Measurements from ENCODE around the gene ZBTB45. TPM values are rescaled to one million over a fixed set of nuclear protein-coding genes. Genes with fewer than 3 reads are reported as not detected.

The ZBTB45 gene
- polyA plus RNA-seq, 3 donors, result 2.2 to 5.3 (median 2.6) TPM

DNA sequence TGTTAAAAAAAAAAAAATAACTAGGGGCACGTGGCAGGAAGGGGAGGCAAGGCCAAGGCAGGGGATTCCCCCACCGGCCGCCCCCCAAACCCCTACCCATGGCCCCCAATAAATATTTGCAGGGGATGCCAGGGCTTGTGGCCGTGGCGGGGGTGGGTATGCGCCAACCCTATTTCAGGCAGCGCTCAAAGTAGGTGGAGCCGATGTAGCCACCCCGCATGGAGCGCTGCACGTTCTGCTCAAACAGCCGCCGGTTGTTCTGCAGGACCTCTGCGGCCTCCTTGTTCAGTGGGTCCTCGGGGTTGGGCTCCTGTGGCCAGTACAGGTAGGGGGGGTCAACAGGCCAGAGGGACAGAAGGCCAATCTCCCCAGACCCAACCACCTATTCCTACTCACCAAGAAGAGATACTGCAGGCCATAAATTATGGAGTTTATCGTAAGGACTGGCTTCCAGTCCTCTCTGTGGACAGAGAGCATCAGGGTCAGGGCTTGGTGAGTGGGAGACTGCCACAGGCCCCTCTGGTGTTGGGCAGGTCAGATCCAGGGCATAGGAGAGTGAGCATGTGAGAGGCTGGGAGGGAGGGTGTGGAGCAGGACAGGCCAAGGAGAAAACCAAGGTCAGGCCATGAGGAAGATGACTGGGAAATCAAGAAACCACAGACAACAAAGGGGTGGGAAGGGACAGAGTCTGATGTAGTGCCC lies 36.5 kb upstream of the ZBTB45 start:
- Histone ChIP-seq H3K79me2 (ENCODE audit: insufficient read depth, low read length) (peaks cover 52% of the 10 kb centered on the region), H3K9ac (ENCODE audit: insufficient read depth, low read length, poor library complexity, severe bottlenecking) (no peak overlapping the region)
- intact Hi-C loops (cut with micrococcal nuclease), result no loop called here

DNA sequence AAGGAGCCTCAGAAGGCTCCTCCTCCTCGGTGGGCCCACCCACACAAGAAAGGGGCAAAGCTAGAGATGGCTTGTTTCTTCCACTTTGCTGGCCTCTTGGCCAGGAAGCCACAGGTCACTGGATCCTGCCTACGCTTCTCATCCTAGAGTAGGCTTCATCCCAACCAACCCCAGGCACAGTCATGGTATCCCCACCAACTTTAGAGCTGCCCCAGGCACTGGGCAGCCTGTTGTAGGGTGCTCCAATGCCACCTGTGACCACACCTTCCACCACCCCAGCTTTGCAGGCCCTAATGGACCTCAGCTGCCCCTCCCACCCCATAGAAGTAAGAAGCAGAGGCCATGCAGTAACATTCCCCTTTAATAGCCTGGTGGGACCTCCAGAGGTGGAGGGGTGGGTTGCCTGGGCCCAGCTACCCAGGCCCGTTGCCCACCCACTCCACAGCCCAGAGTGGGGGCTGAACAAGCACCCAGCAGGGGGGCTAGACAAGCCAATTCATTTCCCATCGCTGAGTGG lies 35.8 kb upstream of the ZBTB45 start:
- H3K79me2 ChIP-seq (ENCODE audit: insufficient read depth, low read length), result peaks cover 52% of the 10 kb centered on the region
- H3K4me1 ChIP-seq (ENCODE audit: control insufficient read depth in 1 of 2, insufficient read depth in 2 of 2, low read length in 2 of 2), result peaks cover 50 to 61% of the 10 kb centered on the region in 2 donors
- TF ChIP-seq, protein P1, sequence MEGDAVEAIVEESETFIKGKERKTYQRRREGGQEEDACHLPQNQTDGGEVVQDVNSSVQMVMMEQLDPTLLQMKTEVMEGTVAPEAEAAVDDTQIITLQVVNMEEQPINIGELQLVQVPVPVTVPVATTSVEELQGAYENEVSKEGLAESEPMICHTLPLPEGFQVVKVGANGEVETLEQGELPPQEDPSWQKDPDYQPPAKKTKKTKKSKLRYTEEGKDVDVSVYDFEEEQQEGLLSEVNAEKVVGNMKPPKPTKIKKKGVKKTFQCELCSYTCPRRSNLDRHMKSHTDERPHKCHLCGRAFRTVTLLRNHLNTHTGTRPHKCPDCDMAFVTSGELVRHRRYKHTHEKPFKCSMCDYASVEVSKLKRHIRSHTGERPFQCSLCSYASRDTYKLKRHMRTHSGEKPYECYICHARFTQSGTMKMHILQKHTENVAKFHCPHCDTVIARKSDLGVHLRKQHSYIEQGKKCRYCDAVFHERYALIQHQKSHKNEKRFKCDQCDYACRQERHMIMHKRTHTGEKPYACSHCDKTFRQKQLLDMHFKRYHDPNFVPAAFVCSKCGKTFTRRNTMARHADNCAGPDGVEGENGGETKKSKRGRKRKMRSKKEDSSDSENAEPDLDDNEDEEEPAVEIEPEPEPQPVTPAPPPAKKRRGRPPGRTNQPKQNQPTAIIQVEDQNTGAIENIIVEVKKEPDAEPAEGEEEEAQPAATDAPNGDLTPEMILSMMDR (IDR thresholded peaks at IDR 0.05), result no peak
- 15% methylated on average over 2 of the region's 4 CpGs for WGBS (ENCODE audit: insufficient coverage)
- H4K20me1 ChIP-seq (ENCODE audit: insufficient read depth, low read length), result peaks cover 26% of the 10 kb centered on the region
- H3K36me3 Mint-ChIP-seq, result peaks cover 48 to 52% of the 10 kb centered on the region in 2 donors
- no peaks in the 10 kb centered on the region for H3K9me3 ChIP-seq (replicated peaks in 1 of 2; ENCODE audit: control insufficient read depth in 1 of 2, insufficient read depth in 1 of 2, low read length in 2 of 2)
- H3K9ac ChIP-seq (ENCODE audit: insufficient read depth, low read length, poor library complexity, severe bottlenecking), result peak overlapping the region; percentile 88
- no peaks in the 10 kb centered on the region for H3K27me3 ChIP-seq (ENCODE audit: control insufficient read depth in 2 of 2, insufficient read depth in 2 of 2, low read length in 2 of 2)
- H3K4me1 Mint-ChIP-seq, result peaks cover 57% of the 10 kb centered on the region
- peak overlapping the region; percentile 10 to 98 (median 92) for H3K4me3 ChIP-seq (replicated peaks in 1 of 3; ENCODE audit: low read depth in 2 of 3, low read length in 3 of 3)
- peaks cover 0 to 5% (median 0%) of the 10 kb centered on the region in 7 donors for H3K9me3 Mint-ChIP-seq
- H3K27ac ChIP-seq (ENCODE audit: low read depth in 1 of 2, low read length in 2 of 2), result peak overlapping the region; percentile 95 to 98
- H3K36me3 ChIP-seq (replicated peaks in 1 of 2; ENCODE audit: control insufficient read depth in 1 of 2, insufficient read depth in 2 of 2, low read length in 2 of 2), result peaks cover 44 to 54% of the 10 kb centered on the region in 2 donors
- peak overlapping the region; percentile 80 for H3K4me2 ChIP-seq (replicated peaks; ENCODE audit: extremely low read depth, low read length, poor library complexity, severe bottlenecking)
- peak overlapping the region; percentile 96 to 99 (median 98) for H3K27ac Mint-ChIP-seq
- peak overlapping the region; percentile 82 for H2AFZ ChIP-seq (ENCODE audit: insufficient read depth, low read depth, low read length, poor library complexity, severe bottlenecking)
- intact Hi-C loops (cut with micrococcal nuclease), result no loop called here
- H3K27me3 Mint-ChIP-seq (ENCODE audit: low read depth in 3 of 3), result no peaks in the 10 kb centered on the region
- DNase-seq, result no peak
- H3K4me3 Mint-ChIP-seq, result peak overlapping the region; percentile 92 to 97

More for the DNA sequence above, 36.5 kb upstream of the ZBTB45 start:
- Histone ChIP-seq H3K36me3 (replicated peaks in 1 of 2; ENCODE audit: control insufficient read depth in 1 of 2, insufficient read depth in 2 of 2, low read length in 2 of 2) (peaks cover 37 to 47% of the 10 kb centered on the region in 2 donors), H3K4me2 (replicated peaks; ENCODE audit: extremely low read depth, low read length, poor library complexity, severe bottlenecking) (peak overlapping the region; percentile 80), H4K20me1 (ENCODE audit: insufficient read depth, low read length) (peaks cover 20% of the 10 kb centered on the region), H2AFZ (ENCODE audit: insufficient read depth, low read depth, low read length, poor library complexity, severe bottlenecking) (no peak overlapping the region), H3K4me1 (ENCODE audit: control insufficient read depth in 1 of 2, insufficient read depth in 2 of 2, low read length in 2 of 2) (peaks cover 50 to 61% of the 10 kb centered on the region in 2 donors), H3K27ac (ENCODE audit: low read depth in 1 of 2, low read length in 2 of 2) (peak overlapping the region; percentile 95 to 98), H3K9me3 (replicated peaks in 1 of 2; ENCODE audit: control insufficient read depth in 1 of 2, insufficient read depth in 1 of 2, low read length in 2 of 2) (no peaks in the 10 kb centered on the region), H3K27me3 (ENCODE audit: control insufficient read depth in 2 of 2, insufficient read depth in 2 of 2, low read length in 2 of 2) (peaks cover 0 to 4% of the 10 kb centered on the region in 2 donors), H3K4me3 (replicated peaks in 1 of 3; ENCODE audit: low read depth in 2 of 3, low read length in 3 of 3) (peak overlapping the region in 1 of 3 experiments; percentile 95)
- H3K27ac Mint-ChIP-seq, result peak overlapping the region; percentile 82 to 99 (median 97)
- WGBS (ENCODE audit: insufficient coverage), result 96% methylated on average over 8 of the region's 16 CpGs
- TF ChIP-seq, protein P1 (IDR thresholded peaks at IDR 0.05), result no peak
- H3K9me3 Mint-ChIP-seq, result peaks cover 0 to 5% (median 0%) of the 10 kb centered on the region in 7 donors
- DNase-seq, result no peak
- peak overlapping the region in 1 of 2 donors; percentile 10 for H3K4me3 Mint-ChIP-seq
- peaks cover 3 to 5% (median 4%) of the 10 kb centered on the region in 3 donors for H3K27me3 Mint-ChIP-seq (ENCODE audit: low read depth in 3 of 3)
- peaks cover 61% of the 10 kb centered on the region for H3K4me1 Mint-ChIP-seq
- H3K36me3 Mint-ChIP-seq, result peaks cover 42 to 47% of the 10 kb centered on the region in 2 donors

All from CD14-positive monocyte (primary cell).